ENCODE measurements around the gene NAAA. TPM values are rescaled to one million over a fixed set of nuclear protein-coding genes. Genes with fewer than 3 reads are reported as not detected.

NAAA gene
- total RNA-seq (2014; rRNA removed; shearing (Covaris generic)) (21.5 and 29.9 TPM in 2 replicates), total RNA-seq (2022) (15.3 and 19.3 TPM in 2 replicates), Bru-seq, nascent RNA (percentile 54 among the genes with signal in this experiment), BruChase-seq, experiment 1, labeled RNA remaining after a 6-hour chase (percentile 56 among the genes with signal in this experiment), BruChase-seq, experiment 2, labeled RNA remaining after a 2-hour chase (percentile 56 among the genes with signal in this experiment)
- long read RNA-seq, transcript NAAA-201 (11 exons, 1,900 nt) = major isoform, 8 of 25 reads
- long read RNA-seq, partial matches to known transcripts = 3 of 25 reads
- long read RNA-seq, other reads (novel, unspliced or antisense) = 10 of 25 reads

GRCh38 chr4:75940692-75941253 is at the start of gene NAAA:
TSS of gene NAAA (minus strand) at chr4:75941013. CDS start at chr4:75940949, 64 bp downstream.
- intact Hi-C loops (cut with micrococcal nuclease; ENCODE audit: unreplicated experiment) = loop anchor here (2.0 kb wide), 2 partner anchors 24 to 50 kb away; partner anchors contain the start of gene SDAD1
- CTCF ChIA-PET (ENCODE audit: unreplicated experiment) = interaction anchor here (0.6 kb wide), 1 partner anchor 25 kb away, joined by 3 read pairs; no protein-coding TSS in a partner anchor
- Histone ChIP-seq H3K4me2 (ENCODE audit: low read length) (peak within 1 kb of the TSS; percentile 98), H3K27ac (ENCODE audit: low read depth, low read length, poor library complexity, severe bottlenecking) (peak within 1 kb of the TSS; percentile 41), H3K4me3 (ENCODE audit: low read depth, low read length, poor library complexity, severe bottlenecking) (peak within 1 kb of the TSS; percentile 76), H2AFZ (ENCODE audit: low read length) (peak within 1 kb of the TSS; percentile 98), H3K79me2 (ENCODE audit: insufficient read depth, low read depth, low read length) (no peaks in the 10 kb centered on the region), H4K20me1 (ENCODE audit: insufficient read depth, low read length) (no peaks in the 10 kb centered on the region), H3K9me2 (ENCODE audit: insufficient read depth, low read length) (no peaks in the 10 kb centered on the region), H3K9me3 (ENCODE audit: low read length) (no peaks in the 10 kb centered on the region), H3K36me3 (ENCODE audit: insufficient read depth, low read length) (peaks cover 6% of the 10 kb centered on the region; the same call in 1 of the 2 replicates), H3K4me1 (ENCODE audit: insufficient read depth, low read length, poor library complexity, severe bottlenecking) (peaks cover 16% of the 10 kb centered on the region)
- TF ChIP-seq, protein P1, sequence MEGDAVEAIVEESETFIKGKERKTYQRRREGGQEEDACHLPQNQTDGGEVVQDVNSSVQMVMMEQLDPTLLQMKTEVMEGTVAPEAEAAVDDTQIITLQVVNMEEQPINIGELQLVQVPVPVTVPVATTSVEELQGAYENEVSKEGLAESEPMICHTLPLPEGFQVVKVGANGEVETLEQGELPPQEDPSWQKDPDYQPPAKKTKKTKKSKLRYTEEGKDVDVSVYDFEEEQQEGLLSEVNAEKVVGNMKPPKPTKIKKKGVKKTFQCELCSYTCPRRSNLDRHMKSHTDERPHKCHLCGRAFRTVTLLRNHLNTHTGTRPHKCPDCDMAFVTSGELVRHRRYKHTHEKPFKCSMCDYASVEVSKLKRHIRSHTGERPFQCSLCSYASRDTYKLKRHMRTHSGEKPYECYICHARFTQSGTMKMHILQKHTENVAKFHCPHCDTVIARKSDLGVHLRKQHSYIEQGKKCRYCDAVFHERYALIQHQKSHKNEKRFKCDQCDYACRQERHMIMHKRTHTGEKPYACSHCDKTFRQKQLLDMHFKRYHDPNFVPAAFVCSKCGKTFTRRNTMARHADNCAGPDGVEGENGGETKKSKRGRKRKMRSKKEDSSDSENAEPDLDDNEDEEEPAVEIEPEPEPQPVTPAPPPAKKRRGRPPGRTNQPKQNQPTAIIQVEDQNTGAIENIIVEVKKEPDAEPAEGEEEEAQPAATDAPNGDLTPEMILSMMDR (conservative IDR thresholded peaks at IDR 0.05; ENCODE audit: low read length) = peak; percentile 52
- TF ChIP-seq EZH2phosphoT487 (IDR thresholded peaks at IDR 0.05; ENCODE audit: borderline replicate concordance, low read depth, low read length) = no peak
- BruUV-seq (replicated peaks) = no TSS peak
- peak; percentile 81 for DNase-seq (ENCODE audit: low spot score)
- POLR2A ChIA-PET = interaction anchor here (0.6 to 1.1 kb wide), 3 partner anchors 45 to 987 kb away, joined by 3 to 4 read pairs (median 3); partner anchors contain the start of gene SDAD1

GRCh38 chr4:75989846-75990528 is 49.2 kb upstream of the NAAA start:
- Histone ChIP-seq H3K9me3 (ENCODE audit: low read length) (no peaks in the 10 kb centered on the region), H3K9me2 (ENCODE audit: insufficient read depth, low read length) (no peaks in the 10 kb centered on the region), H3K27ac (ENCODE audit: low read depth, low read length, poor library complexity, severe bottlenecking) (peak overlapping the region; percentile 38), H4K20me1 (ENCODE audit: insufficient read depth, low read length) (peaks cover 14% of the 10 kb centered on the region; the same call in 1 of the 2 replicates), H3K4me3 (ENCODE audit: low read depth, low read length, poor library complexity, severe bottlenecking) (peak overlapping the region; percentile 97), H2AFZ (ENCODE audit: low read length) (peak overlapping the region; percentile 96), H3K4me2 (ENCODE audit: low read length) (peak overlapping the region; percentile 76), H3K79me2 (ENCODE audit: insufficient read depth, low read depth, low read length) (peaks cover 57% of the 10 kb centered on the region), H3K4me1 (ENCODE audit: insufficient read depth, low read length, poor library complexity, severe bottlenecking) (peaks cover 12% of the 10 kb centered on the region), H3K36me3 (ENCODE audit: insufficient read depth, low read length) (peaks cover 26% of the 10 kb centered on the region)
- intact Hi-C loops (cut with micrococcal nuclease; ENCODE audit: unreplicated experiment) = loop anchor here (1.0 to 2.0 kb wide), 3 partner anchors 49 to 209 kb away; partner anchors contain the start of genes NAAA and NUP54
- DNase-seq (ENCODE audit: low spot score) = peak; percentile 19
- CTCF ChIA-PET (ENCODE audit: unreplicated experiment) = interaction anchor here (0.6 kb wide), 1 partner anchor 95 kb away, joined by 3 read pairs; no protein-coding TSS in a partner anchor
- TF ChIP-seq EZH2phosphoT487 (IDR thresholded peaks at IDR 0.05; ENCODE audit: borderline replicate concordance, low read depth, low read length) = no peak
- TF ChIP-seq, protein P1 (conservative IDR thresholded peaks at IDR 0.05; ENCODE audit: low read length) = no peak
- POLR2A ChIA-PET = interaction anchor here (0.6 to 1.0 kb wide), 2 partner anchors 17 to 49 kb away, joined by 3 to 4 read pairs; partner anchors contain the start of genes CXCL9 and NAAA
- BruUV-seq (replicated peaks) = no TSS peak
